Epithelial cell of alveolus of lung (primary cell): ENCODE results near the gene PPCDC. TPM values are rescaled to one million over a fixed set of nuclear protein-coding genes. Genes with fewer than 3 reads are reported as not detected.

Experiments
- total RNA-seq: library from RNA; depleted of rRNA; stranded (reverse); fragments of >200 nt; gene quantifications from 2 replicates; pipeline ENCODE4 v1.2.1, GENCODE V29; 2015

PPCDC gene, protein sequence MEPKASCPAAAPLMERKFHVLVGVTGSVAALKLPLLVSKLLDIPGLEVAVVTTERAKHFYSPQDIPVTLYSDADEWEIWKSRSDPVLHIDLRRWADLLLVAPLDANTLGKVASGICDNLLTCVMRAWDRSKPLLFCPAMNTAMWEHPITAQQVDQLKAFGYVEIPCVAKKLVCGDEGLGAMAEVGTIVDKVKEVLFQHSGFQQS
- 10.1 and 16.8 TPM in 2 replicates for total RNA-seq

GRCh38 chr15:75023181-75023871 lies at the start of gene PPCDC:
Gene PPCDC, plus strand, starts transcription at chr15:75023590. Its CDS starts 4,729 bp downstream, at chr15:75028319.

DNA sequence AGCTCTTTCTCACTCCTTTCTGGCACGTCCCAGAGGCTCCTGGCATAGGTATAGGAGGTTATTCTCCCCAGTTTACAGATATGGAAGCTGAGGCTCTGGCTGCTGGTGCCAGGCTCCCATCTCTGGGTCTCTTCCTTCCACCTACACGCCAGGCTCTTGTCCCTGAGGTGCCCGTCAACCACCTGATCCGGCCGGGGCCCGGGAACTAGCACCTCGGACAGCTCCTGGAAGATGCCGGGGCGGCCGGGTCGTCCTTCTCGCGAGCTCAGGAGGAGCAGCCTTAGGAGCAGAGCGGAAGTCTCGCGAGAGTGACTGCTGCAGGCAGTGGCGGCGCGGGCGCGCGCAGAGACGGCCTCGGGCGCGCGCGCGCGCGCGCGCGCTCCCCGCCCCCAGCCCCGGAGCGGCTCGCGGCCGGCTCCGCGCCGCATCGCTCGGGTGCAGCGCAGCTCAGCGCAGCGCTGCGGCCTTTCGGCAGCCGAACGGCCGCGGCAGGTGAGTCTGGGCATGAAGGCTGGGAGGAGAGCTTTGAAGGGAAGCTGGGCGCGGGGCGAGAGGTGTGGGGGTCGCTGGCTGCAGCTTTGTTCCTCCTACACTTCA lies 28.1 kb upstream of the PPCDC start, which contains the start of gene SCAMP5:
Gene SCAMP5, plus strand, starts transcription at position 382 of the 597 bp plus-strand sequence. CDS start 16,277 bp downstream, outside the sequence.

Other genes starting within 250 kb of the PPCDC start
- 25.9 and 28.7 TPM in 2 replicates for gene CSK, start 241.5 kb upstream of the PPCDC start, total RNA-seq
- gene LMAN1L, start 210.8 kb upstream of the PPCDC start, total RNA-seq, result not detected in 2 replicates
- 0.48 TPM in 1 of 2 replicates, not detected in the other for gene CPLX3, start 197.0 kb upstream of the PPCDC start, total RNA-seq
- gene ULK3, start 180.4 kb upstream of the PPCDC start, total RNA-seq, result 17.6 and 21.5 TPM in 2 replicates
- 61.6 and 63.5 TPM in 2 replicates for gene SCAMP2, start 150.2 kb upstream of the PPCDC start, total RNA-seq
- 101 and 121 TPM in 2 replicates for gene MPI, start 133.5 kb upstream of the PPCDC start, total RNA-seq
- gene FAM219B, start 116.7 kb upstream of the PPCDC start, total RNA-seq, result 23.4 and 45.2 TPM in 2 replicates
- 135 and 146 TPM in 2 replicates for gene COX5A, start 85.5 kb upstream of the PPCDC start, total RNA-seq
- 18.0 and 18.5 TPM in 2 replicates for gene RPP25, start 66.8 kb upstream of the PPCDC start, total RNA-seq
- gene SCAMP5, start 28.0 kb upstream of the PPCDC start, total RNA-seq, result 1.4 and 5.0 TPM in 2 replicates
- 8.7 and 13.2 TPM in 2 replicates for gene C15orf39, start 178.3 kb downstream of the PPCDC start, total RNA-seq
- not detected in 2 replicates for gene GOLGA6C, start 234.7 kb downstream of the PPCDC start, total RNA-seq